GM18907 (cell line): Measurements from ENCODE around the gene TGFBR2.

Experiments
- ATAC-seq: cut with Tn5 transposase; IDR thresholded peaks from one replicate; pipeline ENCODE4 v1.9.1; 2021; ENCODE audit warnings: mild to moderate bottlenecking, moderate library complexity; ENCODE audit not compliant: unreplicated experiment

TGFBR2 gene

GRCh38 chr3:30708472-30708871 is 102.1 kb downstream of the TGFBR2 start:
- no peak for ATAC-seq

GRCh38 chr3:30710017-30710416 is 103.6 kb downstream of the TGFBR2 start:
- no peak for ATAC-seq

GRCh38 chr3:30711151-30711550 is 104.8 kb downstream of the TGFBR2 start:
- ATAC-seq: no peak

- no peak for ATAC-seq
Measured at GRCh38 chr3:30711867-30712266, 105.5 kb downstream of the TGFBR2 start.

GRCh38 chr3:30712991-30713390 is 106.6 kb downstream of the TGFBR2 start:
- ATAC-seq: no peak

- ATAC-seq: no peak
Measured at GRCh38 chr3:30713885-30714503, 107.6 kb downstream of the TGFBR2 start.

- no peak for ATAC-seq
Measured at GRCh38 chr3:30719536-30719935, 113.1 kb downstream of the TGFBR2 start.

GRCh38 chr3:30720586-30721313 is 114.3 kb downstream of the TGFBR2 start:
- no peak for ATAC-seq

- ATAC-seq: no peak
Measured at GRCh38 chr3:30721314-30721634, 114.9 kb downstream of the TGFBR2 start.

GRCh38 chr3:30723211-30723610 is 116.8 kb downstream of the TGFBR2 start:
- no peak for ATAC-seq

- no peak for ATAC-seq
Measured at GRCh38 chr3:30724863-30725262, 118.5 kb downstream of the TGFBR2 start.

GRCh38 chr3:30728143-30728542 is 121.7 kb downstream of the TGFBR2 start:
- ATAC-seq: no peak

GRCh38 chr3:30729512-30729911 is 123.1 kb downstream of the TGFBR2 start:
- no peak for ATAC-seq

GRCh38 chr3:30729936-30730335 is 123.5 kb downstream of the TGFBR2 start:
- no peak for ATAC-seq

GRCh38 chr3:30730967-30731366 is 124.6 kb downstream of the TGFBR2 start:
- no peak for ATAC-seq

- no peak for ATAC-seq
Measured at GRCh38 chr3:30733209-30733608, 126.8 kb downstream of the TGFBR2 start.

GRCh38 chr3:30733696-30734095 is 127.3 kb downstream of the TGFBR2 start:
- ATAC-seq: no peak

GRCh38 chr3:30737743-30738499 is 131.5 kb downstream of the TGFBR2 start:
- ATAC-seq: no peak

- no peak for ATAC-seq
Measured at GRCh38 chr3:30738605-30739004, 132.2 kb downstream of the TGFBR2 start.

GRCh38 chr3:30741889-30742288 is 135.5 kb downstream of the TGFBR2 start:
- no peak for ATAC-seq

- no peak for ATAC-seq
Measured at GRCh38 chr3:30742796-30743619, 136.6 kb downstream of the TGFBR2 start.
